Lung (tissue), 12 donors: ENCODE measurements around the gene COQ2. TPM values are rescaled to one million over a fixed set of nuclear protein-coding genes. Genes with fewer than 3 reads are reported as not detected.

Source experiments
- ATAC-seq: fragments of 200-7000 bp; cut with Tn5 transposase; one replicate; pipeline ENCODE4 v1.9.1; 2020; ENCODE audit warnings: moderate number of reproducible peaks; ENCODE audit not compliant: insufficient read depth, low FRiP score
- DNase-seq, 3 donors: peaks; one replicate each; pipeline ENCODE4 v3.0.0-alpha.2; 2013 to 2017
- H3K27ac ChIP-seq, 2 donors: one replicate each; pipeline ENCODE4 v1.5.1; 2013; ENCODE audit warnings: mild to moderate bottlenecking in 2 of 2, moderate library complexity in 2 of 2, control low read depth in 1 of 2, inconsistent platforms in 1 of 2, low read depth in 1 of 2, low read length in 1 of 2
- H3K27me3 ChIP-seq, 3 donors: one replicate each; pipeline ENCODE4 v1.5.1; 2013; ENCODE audit warnings: low read length in 2 of 3; ENCODE audit not compliant: control insufficient read depth in 3 of 3, insufficient read depth in 3 of 3
- H3K36me3 ChIP-seq, 4 donors: one replicate each; pipeline ENCODE4 v1.5.1; 2013; ENCODE audit warnings: low read length in 4 of 4, mild to moderate bottlenecking in 1 of 4, moderate library complexity in 1 of 4; ENCODE audit not compliant: control insufficient read depth in 4 of 4, insufficient read depth in 4 of 4
- H3K4me1 ChIP-seq, 5 donors: one replicate each; pipeline ENCODE4 v1.5.1; 2013; ENCODE audit warnings: low read length in 5 of 5, mild to moderate bottlenecking in 2 of 5, moderate library complexity in 1 of 5; ENCODE audit not compliant: control insufficient read depth in 5 of 5, insufficient read depth in 5 of 5
- H3K4me3 ChIP-seq: one replicate; pipeline ENCODE4 v1.5.1; 2013; ENCODE audit warnings: mild to moderate bottlenecking, control low read depth, moderate library complexity
- H3K9ac ChIP-seq, 2 donors: one replicate each; pipeline ENCODE4 v1.5.1; 2013; ENCODE audit warnings: low read length in 2 of 2, control low read depth in 1 of 2; ENCODE audit not compliant: insufficient read depth in 1 of 2
- H3K9me3 ChIP-seq, 4 donors: one replicate each; pipeline ENCODE4 v1.5.1; 2013; ENCODE audit warnings: low read length in 3 of 4, mild to moderate bottlenecking in 1 of 4, moderate library complexity in 1 of 4; ENCODE audit not compliant: control insufficient read depth in 4 of 4, insufficient read depth in 3 of 4
- CTCF ChIP-seq: IDR thresholded peaks from 2 replicates; pipeline ENCODE4 v1.5.1; 2012; ENCODE audit warnings: mild to moderate bottlenecking; ENCODE audit errors: control extremely low read depth, extremely low read depth
- WGBS, 2 donors: extraction: QIAGEN DNeasy Blood & Tissue Kit; methylation state at CpG; one replicate each; pipeline ENCODE4 v1.1.7; 2013; 5-methylcytosine and 5-hydroxymethylcytosine counted together
- polyA plus RNA-seq, 2 donors: library from polyadenylated mRNA; stranded (reverse); fragments of 200-250 nt; gene quantifications; one replicate each; pipeline ENCODE4 v1.2.1, GENCODE V29; 2013
- total RNA-seq, 2 donors: library from RNA; depleted of rRNA in 1 of 2; stranded (reverse); fragments of >200 nt in 1 of 2; gene quantifications; one replicate each; pipeline ENCODE4 v1.2.1, GENCODE V29; 2014 to 2021
- donor health status: control.
- donor health status: control.
- donor health status: Bipolar disorder and iron deficiency.
- donor health status: healthy.
- donor health status: DM: yes; HTN: yes; CAD: no.

COQ2 gene
- total and polyA plus RNA-seq, 4 donors, result 7.5 to 15.1 (median 9.6) TPM

DNA sequence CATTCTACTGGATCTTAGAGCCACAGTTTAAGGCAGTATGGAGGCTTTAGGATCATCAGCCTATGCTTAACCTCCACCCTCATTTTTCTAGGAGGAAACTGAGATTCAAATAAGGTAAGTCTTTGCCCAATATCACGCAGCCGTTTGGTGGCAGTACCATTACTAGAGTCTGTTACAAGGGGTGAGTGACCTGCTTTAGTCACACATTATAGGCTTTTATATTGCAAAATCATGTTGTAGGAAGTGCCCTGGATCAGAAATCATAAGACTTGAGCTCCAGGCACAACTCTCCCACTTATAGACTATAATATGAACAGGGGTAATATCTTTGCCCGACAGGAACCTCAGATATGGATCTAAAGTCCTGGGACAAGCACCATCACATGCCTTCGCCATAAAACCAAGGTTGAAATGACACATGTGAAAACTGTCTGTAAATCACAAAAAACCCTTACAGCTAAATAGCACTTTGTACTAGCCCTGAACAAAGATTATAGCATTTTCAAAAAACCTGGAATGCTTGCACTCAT, 30.8 kb upstream of the COQ2 start:
- H3K27ac ChIP-seq, result no peak overlapping the region

GRCh38 chr4:83308672-83309071, 24.1 kb upstream of the COQ2 start:
- Histone ChIP-seq H3K4me3 (no peak overlapping the region), H3K27me3 (no peaks in the 10 kb centered on the region), H3K9me3 (no peaks in the 10 kb centered on the region), H3K36me3 (no peaks in the 10 kb centered on the region), H3K27ac (no peak overlapping the region), H3K4me1 (no peaks in the 10 kb centered on the region), H3K9ac (no peak overlapping the region)
- no peak for TF ChIP-seq CTCF
- ATAC-seq (no peak), DNase-seq (no peak)
- 76 to 92% methylated on average over 4 of the region's 4 CpGs for WGBS, 2 donors

More for the DNA sequence above, 30.8 kb upstream of the COQ2 start:
- H3K27me3 ChIP-seq, result no peaks in the 10 kb centered on the region
- no peak for TF ChIP-seq CTCF
- DNase-seq (no peak), ATAC-seq (no peak)
- 78 to 88% methylated on average over 4 of the region's 4 CpGs for WGBS, 2 donors
- H3K9ac ChIP-seq, result no peak overlapping the region
- no peak overlapping the region for H3K4me3 ChIP-seq
- H3K36me3 ChIP-seq, result no peaks in the 10 kb centered on the region
- no peaks in the 10 kb centered on the region for H3K9me3 ChIP-seq
- no peaks in the 10 kb centered on the region for H3K4me1 ChIP-seq

GRCh38 chr4:83307920-83308319, 23.3 kb upstream of the COQ2 start:
- Histone ChIP-seq H3K9ac (no peak overlapping the region), H3K4me1 (no peaks in the 10 kb centered on the region), H3K9me3 (no peaks in the 10 kb centered on the region), H3K27ac (no peak overlapping the region), H3K27me3 (no peaks in the 10 kb centered on the region), H3K4me3 (no peak overlapping the region), H3K36me3 (no peaks in the 10 kb centered on the region)
- WGBS, 2 donors, result 79 to 88% methylated on average over 7 of the region's 7 CpGs
- no peak for ATAC-seq
- no peak for TF ChIP-seq CTCF
- DNase-seq, result no peak

DNA sequence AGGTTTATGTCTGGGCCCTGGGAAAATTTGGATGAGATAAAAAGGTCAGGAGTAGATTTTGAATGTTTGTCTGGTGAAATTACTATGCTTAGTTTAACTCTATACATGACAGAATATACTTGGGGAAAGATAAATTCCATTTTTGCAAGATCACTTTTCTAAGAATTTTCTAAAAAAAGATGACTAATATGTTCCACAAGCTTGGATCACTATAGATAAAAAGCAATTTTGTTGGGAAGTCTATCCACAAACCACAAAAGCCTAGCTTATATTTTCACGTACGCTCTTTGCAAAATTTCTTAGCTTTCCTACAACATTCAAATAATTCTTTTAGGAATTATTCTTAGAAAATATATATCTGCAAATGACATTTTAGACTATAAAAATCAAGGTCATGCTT, 20.6 kb upstream of the COQ2 start:
- 95 to 96% methylated on average over 2 of the region's 2 CpGs for WGBS, 2 donors
- no peaks in the 10 kb centered on the region for H3K9me3 ChIP-seq
- DNase-seq, result no peak

More for the DNA sequence above, 20.6 kb upstream of the COQ2 start:
- Histone ChIP-seq H3K4me3 (no peak overlapping the region), H3K27ac (no peak overlapping the region), H3K9ac (no peak overlapping the region), H3K36me3 (no peaks in the 10 kb centered on the region), H3K27me3 (no peaks in the 10 kb centered on the region), H3K4me1 (no peaks in the 10 kb centered on the region)
- TF ChIP-seq CTCF, result no peak
- no peak for ATAC-seq
